HG03439 (cell line): ENCODE measurements around the gene EFHC1.
"Not testable (repeated sequence)": the region's sequence is repeated elsewhere in the genome, so short reads cannot be mapped to it uniquely, and the experiment has no call there.

Experiments
- ATAC-seq: cut with Tn5 transposase; IDR thresholded peaks from one replicate; pipeline ENCODE4 v1.9.1; 2021; ENCODE audit warnings: mild to moderate bottlenecking, moderate library complexity; ENCODE audit not compliant: unreplicated experiment

The EFHC1 gene, protein sequence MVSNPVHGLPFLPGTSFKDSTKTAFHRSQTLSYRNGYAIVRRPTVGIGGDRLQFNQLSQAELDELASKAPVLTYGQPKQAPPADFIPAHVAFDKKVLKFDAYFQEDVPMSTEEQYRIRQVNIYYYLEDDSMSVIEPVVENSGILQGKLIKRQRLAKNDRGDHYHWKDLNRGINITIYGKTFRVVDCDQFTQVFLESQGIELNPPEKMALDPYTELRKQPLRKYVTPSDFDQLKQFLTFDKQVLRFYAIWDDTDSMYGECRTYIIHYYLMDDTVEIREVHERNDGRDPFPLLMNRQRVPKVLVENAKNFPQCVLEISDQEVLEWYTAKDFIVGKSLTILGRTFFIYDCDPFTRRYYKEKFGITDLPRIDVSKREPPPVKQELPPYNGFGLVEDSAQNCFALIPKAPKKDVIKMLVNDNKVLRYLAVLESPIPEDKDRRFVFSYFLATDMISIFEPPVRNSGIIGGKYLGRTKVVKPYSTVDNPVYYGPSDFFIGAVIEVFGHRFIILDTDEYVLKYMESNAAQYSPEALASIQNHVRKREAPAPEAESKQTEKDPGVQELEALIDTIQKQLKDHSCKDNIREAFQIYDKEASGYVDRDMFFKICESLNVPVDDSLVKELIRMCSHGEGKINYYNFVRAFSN

DNA sequence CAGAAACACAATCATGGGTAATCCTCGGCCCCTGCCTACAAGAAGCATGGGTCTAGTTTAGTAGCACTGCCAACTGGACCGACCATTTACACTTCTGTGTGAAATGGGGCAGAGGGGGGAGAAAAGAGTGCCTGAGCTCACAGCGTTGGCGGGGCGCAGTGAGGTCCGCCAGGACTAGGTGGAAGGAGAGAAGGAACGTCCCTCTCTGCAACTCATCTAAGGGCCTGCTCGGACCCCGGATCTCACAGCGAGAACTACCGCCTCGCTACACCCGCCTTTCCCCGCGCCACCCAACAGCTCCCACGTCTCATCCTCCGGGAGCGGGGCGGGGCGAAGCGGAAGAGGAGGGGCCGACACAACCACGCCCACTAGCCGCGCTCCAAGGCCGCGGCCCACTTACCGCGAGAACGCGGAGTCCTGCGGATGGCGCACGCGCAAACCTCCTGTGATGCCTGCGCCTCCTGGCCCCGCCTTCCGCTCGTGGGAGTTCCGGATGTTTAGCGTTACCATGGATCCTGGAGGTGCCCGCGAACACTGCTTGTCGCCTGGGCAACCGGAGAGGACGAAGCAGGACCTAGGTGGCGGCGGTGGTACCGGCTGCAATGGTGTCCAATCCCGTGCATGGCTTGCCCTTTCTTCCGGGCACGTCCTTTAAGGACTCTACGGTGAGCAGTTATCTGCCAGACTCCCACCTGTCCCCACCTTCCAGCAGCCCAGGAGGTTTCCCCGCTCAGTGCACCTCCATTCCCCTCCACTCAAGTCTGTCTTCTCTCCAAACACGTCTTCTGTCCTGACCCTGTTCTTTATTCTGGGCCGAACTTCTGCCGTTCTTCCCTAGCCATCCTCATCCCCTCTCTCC is at the start of gene EFHC1:
Gene EFHC1, plus strand, starts transcription at position 534 of the 859 bp plus-strand sequence. Its CDS starts 69 bp downstream, at position 603.
- ATAC-seq = peak; percentile 95

DNA sequence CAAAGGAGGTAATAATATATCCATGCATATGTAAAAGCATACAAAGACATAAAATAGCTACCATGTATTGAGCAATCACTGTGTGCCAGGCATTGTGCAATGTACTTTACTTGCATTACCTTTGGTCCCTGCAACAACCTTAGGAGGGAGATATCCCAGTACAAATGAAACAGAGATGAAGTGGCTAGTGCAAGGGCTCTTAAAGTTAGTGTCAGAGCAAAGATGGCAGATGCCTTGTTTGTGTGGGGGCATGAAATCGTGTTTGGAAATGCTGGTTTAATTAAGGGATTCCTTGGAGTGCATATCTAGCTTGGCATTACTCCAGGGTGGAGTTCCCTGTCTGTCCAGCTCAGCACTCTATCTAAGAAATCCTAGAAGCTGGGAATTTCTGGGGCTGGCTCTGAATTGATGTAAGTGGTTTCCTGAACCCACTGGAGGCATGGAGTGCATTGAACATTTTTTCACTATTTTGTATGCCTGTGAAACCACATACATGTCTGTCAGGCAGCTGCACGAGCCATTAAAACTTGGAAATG is 48.4 kb upstream of the EFHC1 start:
- no peak for ATAC-seq

DNA sequence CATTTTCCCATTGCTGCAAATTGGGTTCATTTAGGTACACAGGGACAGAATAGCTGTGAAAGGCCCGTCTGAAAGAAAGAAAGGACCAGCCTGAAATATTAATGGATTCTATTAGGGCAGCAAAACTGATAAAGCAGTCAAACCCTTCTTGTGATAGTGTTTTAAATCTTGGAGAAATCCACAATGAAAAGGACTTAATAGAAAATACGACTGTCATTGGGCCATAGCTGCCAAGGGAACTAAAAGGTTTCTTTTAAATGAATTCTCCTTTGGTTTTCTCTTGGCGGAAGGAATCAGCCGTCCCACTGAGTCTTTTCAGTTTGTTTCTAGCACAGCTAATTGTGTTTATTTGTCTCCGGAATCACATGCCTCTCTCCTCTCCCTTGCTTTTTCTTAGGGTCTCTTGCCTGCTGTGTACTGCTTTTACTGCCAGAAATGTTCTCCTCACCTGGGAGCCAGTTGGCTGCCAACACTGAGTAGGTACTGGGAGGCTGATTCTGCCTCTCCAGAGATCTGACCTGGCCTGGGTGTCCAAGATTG is 46.9 kb upstream of the EFHC1 start:
- no peak for ATAC-seq

DNA sequence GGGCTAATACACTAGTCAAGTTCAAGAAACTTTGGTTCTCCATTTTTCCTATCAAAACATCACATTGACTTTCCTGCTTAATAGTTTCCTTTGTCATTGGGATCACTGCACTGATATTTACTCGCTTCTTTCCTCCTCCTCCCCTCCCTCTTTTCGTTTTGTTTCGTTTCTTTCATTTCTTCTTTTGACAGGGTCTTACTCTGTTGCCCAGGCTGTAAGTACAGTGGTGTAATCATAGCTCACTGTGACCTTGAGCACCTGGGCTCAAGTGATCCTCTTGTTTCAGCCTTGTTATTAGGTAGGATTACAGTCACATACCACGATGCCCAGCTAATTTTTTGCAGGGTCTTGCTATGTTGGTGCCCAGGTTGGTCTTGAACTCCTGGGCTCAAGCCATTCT is 45.9 kb upstream of the EFHC1 start:
- ATAC-seq = no peak

DNA sequence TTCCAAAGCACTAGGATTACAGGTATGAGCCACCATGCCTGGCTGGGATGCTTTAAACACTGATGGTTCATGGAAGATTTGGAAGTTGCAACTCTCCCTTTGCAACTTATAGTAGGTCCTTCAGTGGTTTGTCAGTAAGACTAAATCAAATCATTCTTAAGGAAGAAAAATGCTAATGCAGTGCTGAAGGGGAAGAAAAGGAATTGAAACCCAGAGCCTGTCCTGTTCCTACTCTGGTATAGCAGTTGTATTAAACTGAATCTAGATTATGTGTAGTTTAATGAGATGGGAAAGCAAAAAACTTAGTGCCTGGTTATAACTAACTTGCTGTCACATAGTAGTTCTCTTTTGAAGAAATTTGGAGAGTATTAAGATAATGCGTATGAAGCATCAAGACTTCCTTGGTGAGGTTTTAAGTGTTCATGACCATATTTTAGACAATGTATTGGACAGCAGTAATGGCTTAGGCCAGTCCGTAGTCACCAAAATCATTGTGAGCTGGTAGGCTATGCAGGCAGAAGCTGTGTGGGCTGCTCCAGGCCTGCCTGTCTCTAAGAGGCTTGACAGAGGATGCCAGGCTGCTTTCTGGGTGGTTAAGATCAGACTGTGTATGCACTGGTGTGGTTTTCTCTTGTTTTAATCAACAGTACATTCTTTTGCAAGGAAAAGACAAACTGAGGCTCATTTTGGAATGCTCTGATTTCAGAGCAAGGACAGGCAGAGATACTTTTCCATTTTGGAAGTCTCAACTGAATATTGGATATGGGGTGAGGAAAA is 44.2 kb upstream of the EFHC1 start:
- ATAC-seq = no peak

DNA sequence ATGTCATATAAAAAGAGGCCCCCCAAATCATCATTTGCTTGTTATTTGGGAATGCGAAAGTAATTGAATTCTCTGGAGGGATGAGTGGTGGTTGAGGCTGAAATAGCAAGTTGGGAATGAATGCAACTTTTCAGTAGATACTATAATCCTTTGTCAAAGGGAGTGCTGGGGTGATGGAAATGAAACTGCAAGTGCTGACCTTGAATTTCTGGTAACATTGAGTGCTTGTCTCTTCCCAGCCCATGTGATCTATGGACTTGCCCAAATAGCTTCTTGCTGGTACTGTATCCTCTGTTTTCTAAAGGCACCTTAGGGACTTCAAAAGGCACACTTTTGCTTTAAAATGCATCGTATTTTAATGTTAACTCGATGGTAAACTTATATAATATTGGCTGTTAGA is 43.4 kb upstream of the EFHC1 start:
- no peak for ATAC-seq

DNA sequence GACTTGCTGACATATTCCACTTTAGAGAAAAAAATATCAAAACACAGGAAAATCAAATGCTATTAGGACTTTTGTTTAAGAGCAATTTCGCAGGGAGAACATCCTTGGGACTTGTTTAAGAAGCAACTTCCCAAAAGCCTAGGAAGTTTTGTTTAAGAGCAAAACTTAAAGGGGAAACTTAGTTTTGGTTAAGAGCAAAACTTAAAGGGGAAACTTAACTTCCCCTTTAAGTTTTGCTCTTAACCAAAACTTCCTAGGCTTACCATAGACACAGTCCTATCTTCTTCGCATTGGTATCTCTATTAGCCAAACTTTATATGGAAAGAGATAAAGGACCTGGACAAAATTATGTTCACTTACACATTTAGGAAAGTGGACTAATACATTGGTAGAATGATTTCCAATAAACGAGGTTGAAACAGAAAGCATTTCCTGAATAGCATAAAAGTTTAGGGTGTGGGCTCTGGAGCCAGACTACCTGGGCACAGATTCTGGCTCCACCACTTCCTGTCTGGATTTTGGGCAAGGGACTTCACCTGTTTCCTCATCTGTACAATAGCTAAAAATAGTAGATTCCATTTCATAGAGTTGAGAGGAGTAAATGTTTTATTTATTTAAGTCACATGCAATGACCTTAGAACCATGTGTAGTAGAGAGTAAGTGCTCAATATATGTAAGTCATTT is 42.5 kb upstream of the EFHC1 start:
- no peak for ATAC-seq

DNA sequence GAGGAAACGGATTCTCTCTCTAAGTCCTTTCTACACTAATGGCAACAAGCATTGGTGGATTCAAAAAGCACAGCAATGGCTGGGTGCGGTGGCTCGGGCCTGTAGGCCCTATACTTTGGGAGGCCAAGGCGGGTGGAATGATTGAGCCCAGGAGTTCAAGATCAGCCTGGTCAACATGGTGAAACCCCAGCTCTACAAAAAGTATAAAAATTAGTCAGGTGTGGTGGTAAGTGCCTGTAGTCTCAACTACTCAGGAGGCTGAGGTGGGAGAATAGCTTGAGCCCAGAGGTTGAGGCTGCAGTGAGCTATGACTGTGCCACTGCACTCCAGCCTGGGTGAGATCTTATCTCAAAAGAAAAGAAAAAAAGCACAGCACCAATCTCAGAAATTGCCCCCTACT is 38.9 kb upstream of the EFHC1 start:
- ATAC-seq = no peak

DNA sequence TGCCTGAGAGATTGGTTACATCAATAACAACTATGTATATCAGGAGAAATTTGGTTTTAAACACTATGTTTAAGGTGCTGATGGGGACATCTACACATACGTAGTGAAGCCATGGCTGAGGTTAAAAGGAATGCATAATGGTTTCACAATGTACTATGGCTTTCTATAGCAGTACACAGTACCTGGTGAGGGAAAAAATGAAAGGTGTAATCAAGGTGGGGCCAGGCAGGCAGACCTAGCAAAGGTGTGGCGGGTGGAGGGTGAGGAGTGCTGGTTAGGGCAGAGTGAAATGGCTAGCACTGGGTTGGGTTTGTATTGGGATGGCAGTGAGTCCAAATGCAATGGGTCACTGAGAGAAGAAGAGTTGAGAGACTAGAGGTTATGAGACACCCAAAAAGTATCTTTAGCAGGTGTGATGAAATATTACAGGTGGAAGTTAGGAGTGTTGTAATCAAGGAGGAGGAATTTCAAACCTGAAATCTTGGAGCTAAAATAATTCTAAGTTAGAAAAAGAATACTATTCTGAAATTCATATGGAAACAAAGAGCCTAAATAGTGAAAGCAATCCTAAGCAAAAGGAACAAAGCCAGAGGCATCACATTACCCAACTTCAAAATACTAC is 35.9 kb upstream of the EFHC1 start:
- ATAC-seq = no peak

DNA sequence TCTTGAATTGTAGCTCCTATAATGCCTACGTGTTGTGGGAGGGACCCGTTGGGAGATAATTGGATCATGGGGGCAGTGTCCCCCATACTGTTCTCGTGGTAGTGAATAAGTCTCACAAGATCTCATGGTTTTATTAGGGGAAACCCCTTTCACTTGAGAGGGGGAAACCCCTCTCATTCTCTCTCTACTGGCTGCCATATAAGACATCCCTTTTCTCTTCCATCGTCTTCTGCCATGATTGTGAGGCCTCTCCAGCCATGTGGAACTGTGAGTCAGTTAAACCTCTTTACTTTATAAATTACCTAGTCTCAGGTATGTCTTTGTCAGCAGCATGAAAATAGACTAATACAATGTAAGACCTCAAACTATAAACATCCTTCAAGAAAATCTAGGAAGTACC is 35.1 kb upstream of the EFHC1 start:
- no peak for ATAC-seq

DNA sequence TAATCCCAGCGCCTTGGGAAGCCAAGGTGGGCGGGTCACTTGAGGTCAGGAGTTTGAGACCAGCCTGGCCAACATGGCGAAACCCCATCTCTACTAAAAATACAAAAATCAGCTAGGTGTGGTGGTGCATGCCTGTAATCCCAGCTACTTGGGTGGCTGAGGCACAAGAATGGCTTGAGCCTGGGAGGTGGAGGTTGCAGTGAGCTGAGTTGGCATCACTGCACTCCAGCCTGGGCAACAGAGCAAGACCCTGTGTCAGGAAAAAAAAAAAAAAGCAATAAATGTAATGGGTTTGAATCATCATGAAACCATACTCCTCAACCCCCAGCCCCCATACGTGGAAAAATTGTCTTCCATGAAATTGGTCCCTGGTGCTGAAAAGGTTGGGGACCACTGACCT is 32.0 kb upstream of the EFHC1 start:
- not testable (repeated sequence) for ATAC-seq

DNA sequence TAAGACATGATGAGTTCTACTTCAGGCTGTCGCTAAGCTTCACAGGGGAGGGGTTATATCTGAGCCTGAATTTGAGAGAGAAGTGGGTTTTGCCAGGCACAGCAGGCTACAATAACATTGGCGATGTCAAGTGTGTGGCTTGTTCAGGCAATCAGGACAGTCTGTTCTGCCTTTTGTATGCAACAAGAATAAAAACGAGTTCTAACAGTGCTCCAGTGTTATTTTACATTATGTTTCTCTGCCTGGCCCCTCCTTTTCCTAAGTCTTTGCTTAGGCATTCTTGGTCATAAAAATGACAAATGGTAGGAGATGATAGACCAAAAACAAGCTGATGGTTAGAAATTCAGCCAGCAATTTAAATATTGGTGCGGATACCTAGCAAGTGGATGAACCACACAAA is 31.4 kb upstream of the EFHC1 start:
- ATAC-seq = no peak

DNA sequence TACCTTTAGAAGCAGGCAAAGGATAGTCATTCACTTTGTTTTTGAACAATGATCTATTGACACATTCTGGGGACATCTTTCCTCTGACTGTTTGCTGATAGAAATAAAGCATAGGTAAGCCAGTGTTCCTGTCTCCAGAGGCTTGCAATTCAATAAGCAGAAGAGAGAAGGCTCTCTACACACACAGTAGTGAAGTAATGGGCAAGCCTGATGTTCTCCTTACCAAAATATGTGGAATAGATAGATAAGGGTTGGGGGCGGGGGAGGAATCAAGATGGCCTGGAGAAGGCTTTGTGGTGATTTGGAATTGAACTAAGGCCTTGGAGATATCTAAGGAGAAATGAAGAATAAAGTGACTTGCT is 30.9 kb upstream of the EFHC1 start:
- ATAC-seq = no peak

DNA sequence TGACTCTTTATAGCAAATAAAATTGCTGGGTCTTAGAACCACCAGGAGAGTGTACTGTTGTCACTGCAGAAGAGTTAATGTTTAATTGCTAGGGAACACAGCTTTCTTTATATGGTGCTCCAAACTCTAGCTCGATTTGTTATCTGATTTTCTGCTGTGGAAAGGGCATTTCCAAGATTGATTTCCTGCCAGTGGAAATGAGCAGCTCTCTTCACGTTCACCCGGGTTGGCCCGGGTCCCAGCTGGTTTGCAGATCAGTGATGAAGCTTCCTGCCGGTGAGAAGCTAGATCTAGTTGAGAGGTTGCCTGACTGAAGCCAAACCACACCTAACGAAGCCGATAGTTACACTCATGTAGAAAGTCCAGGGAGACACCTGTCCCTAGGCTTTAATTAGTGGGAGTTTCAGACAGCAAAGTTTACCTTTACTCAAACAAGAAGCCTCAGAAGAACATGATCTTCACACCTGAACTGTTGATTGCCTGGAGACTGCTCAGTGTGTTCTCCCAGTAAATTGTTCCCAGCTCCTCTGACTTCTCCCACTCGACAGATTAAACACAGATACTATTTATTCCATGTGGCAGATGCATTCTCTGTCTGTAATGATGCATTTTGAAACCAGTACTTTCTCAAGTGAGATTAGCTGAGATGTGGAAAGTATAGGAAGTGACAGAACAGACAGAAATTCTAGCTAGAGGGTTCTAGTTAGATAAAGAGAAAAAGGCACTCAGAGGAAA is 30.3 kb upstream of the EFHC1 start:
- ATAC-seq = peak; percentile 51

DNA sequence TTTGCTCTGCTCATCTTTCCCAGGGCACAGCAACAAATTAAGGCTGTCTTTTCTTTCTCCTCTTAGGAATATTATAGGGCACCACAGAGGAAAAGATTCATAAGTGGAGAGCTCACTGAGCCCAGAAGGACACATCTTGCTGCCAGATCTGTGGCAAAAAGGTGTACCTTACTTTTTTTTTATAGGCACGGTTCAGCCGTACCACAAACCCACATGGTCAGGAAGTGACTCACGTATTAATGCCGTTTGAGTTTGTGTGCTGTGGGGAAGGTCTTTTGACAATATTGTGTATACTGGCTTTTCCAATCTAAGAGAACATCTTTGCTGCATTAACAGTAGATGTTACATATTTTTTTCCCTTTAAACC is 29.8 kb upstream of the EFHC1 start:
- ATAC-seq = peak; percentile 45

DNA sequence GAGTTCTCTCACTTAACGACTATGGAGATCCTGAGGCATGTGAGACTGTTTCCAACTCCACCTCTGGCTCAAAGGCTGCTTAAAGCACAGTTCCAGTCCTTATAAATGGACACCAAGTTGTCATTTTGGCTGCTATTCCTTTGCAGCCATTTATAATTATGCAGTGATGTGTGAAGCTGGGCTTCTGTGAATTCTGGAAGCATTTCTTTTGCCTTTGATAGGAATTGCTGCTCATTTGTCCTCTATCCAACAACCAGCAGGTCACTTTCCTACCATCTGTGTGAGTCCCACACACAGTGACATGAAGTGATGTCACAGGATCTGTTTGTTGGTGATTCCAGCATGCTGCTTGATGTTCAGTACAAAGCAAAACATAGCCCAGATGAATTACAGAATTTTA is 28.5 kb upstream of the EFHC1 start:
- ATAC-seq = no peak

DNA sequence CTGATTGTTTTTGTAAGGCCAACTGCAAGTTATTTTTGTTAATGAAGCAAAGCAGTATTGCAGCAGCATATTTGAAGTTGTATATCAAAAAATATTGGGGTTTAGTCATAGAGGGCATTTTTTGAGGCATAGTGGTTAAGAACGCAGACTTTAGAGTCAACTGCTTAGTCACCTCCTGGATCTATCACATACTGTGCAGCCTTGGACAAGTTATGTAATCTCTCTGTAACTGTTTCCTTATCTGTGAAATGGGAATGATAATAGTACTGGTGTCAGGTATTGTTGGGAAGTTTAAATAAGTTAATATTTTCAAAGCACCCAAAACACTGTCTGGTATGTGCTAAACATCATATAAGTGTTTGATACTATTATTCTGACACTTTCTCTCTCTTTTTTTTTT is 27.2 kb upstream of the EFHC1 start:
- no peak for ATAC-seq

DNA sequence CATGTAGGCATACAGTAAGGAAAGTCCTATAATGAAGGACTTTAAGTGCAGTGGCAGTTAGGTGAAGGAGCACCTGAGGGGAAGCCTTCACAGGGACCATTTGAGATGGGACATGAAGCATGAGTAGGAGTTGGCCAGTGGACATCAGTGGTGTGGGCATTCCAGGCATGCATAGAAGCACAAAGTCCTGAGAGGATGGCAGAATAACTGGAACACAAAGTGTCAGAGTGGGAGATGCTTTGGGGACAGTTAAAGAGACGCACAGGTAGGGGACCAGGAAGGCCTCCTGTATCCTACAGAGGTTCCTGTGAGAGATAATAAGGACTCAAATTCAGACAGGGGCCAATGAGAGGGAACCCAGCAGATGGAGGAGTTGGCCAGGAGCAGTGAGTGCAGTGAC is 26.4 kb upstream of the EFHC1 start:
- no peak for ATAC-seq

DNA sequence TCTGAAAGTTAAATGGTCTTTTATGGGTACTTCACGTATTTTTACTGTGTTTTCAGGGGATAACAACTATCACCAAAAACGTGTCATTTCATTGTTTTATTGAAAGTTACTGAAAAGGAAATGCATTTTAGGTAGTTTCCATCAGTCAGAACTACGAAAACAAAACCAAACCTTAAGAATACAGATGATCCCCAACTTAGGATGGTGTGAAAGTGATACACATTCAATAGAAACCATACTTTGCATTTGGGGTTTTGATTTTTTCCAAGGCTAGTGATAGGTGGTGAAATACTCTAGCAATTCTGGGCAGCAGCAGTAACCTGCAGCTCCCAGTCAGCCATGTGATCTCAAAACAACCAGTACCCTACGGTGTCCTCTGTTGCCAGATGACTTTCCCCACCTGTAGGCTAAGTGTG is 25.9 kb upstream of the EFHC1 start:
- peak; percentile 63 for ATAC-seq
